Spleen (tissue), 11 donors: Measurements from ENCODE around the gene TMEM26. TPM values are rescaled to one million over a fixed set of nuclear protein-coding genes. Genes with fewer than 3 reads are reported as not detected.

Source experiments
- DNase-seq: peaks from one replicate; pipeline ENCODE4 v3.0.0-alpha.2; 2020
- H3K27ac ChIP-seq, 8 donors: fragments of 200-600 bp; sonication (generic) in 7 of 8; 1 replicate in 4 of 8; 2 replicates in 4 of 8; pipeline versions ENCODE4 v1.5.0 to v1.8.0; 2016 to 2021; ENCODE audit warnings: inconsistent platforms in 4 of 8, mild to moderate bottlenecking in 4 of 8, moderate library complexity in 1 of 8
- H3K27me3 ChIP-seq, 7 donors: fragments of 200-600 bp; sonication (generic) in 6 of 7; replicated peaks in 1 of 7; 1 replicate in 4 of 7; 2 replicates in 3 of 7; pipeline versions ENCODE4 v1.5.0 to v1.8.0; 2016 to 2021; ENCODE audit warnings: inconsistent platforms in 3 of 7, mild to moderate bottlenecking in 1 of 7
- H3K36me3 ChIP-seq, 6 donors: fragments of 200-600 bp; sonication (generic) in 5 of 6; 1 replicate in 4 of 6; 2 replicates in 2 of 6; pipeline versions ENCODE4 v1.5.0 to v1.8.0; 2016 to 2021; ENCODE audit warnings: inconsistent platforms in 2 of 6
- H3K4me1 ChIP-seq, 6 donors: fragments of 200-600 bp; sonication (generic) in 5 of 6; 1 replicate in 3 of 6; 2 replicates in 3 of 6; pipeline versions ENCODE4 v1.5.0 to v1.8.0; 2016 to 2021; ENCODE audit warnings: inconsistent platforms in 3 of 6
- H3K4me3 ChIP-seq, 8 donors: fragments of 200-600 bp; sonication (generic) in 7 of 8; 1 replicate in 4 of 8; 2 replicates in 4 of 8; pipeline versions ENCODE4 v1.5.0 to v1.8.0; 2016 to 2021; ENCODE audit warnings: inconsistent platforms in 4 of 8, mild to moderate bottlenecking in 4 of 8, moderate library complexity in 2 of 8
- H3K9me3 ChIP-seq, 8 donors: fragments of 200-600 bp; sonication (generic) in 7 of 8; 1 replicate in 4 of 8; 2 replicates in 4 of 8; pipeline versions ENCODE4 v1.5.0 to v1.8.0; 2016 to 2021; ENCODE audit warnings: inconsistent platforms in 4 of 8
- POLR2A ChIP-seq, 3 donors: fragments of 450-650 bp; IDR thresholded peaks; one replicate each; pipeline ENCODE4 v1.5.1; 2017; ENCODE audit warnings: antibody characterized with exemption in 3 of 3, mild to moderate bottlenecking in 1 of 3
- POLR2AphosphoS5 ChIP-seq, 3 donors: sonication (generic); formaldehyde crosslinking; IDR thresholded peaks; one replicate each; pipeline ENCODE4 v1.5.1; 2017; ENCODE audit warnings: antibody characterized with exemption in 3 of 3
- WGBS, 5 donors: extraction: QIAGEN DNeasy Blood & Tissue Kit in 3 of 5; methylation state at CpG; one replicate each; pipeline versions ENCODE4 v1.1.5 to v1.1.7; 2013 to 2018; 5-methylcytosine and 5-hydroxymethylcytosine counted together
- intact Hi-C: fragments of 100-400 bp; cut with DNase I; formaldehyde crosslinking; loops from one replicate; pipeline ENCODE4 v1.15.0; 2023; ENCODE audit warnings: low total_unique reads
- polyA plus RNA-seq, 3 donors: library from polyadenylated mRNA; stranded (reverse); fragments of 200-250 nt; gene quantifications; one replicate each; pipeline ENCODE4 v1.2.1, GENCODE V29; 2013
- total RNA-seq, 7 donors: library from RNA; depleted of rRNA in 3 of 7; stranded (reverse); fragments of >200 nt in 3 of 7; fragmentation: NEBNext Ultra II Directional in 4 of 7; extraction: Animal tissue kit (Norgen Biotek cat#: 25700) in 4 of 7; gene quantifications; one replicate each; pipeline versions ENCODE4 v1.1.0 to v1.2.1, GENCODE V29; 2016 to 2021
- TF ChIP-seq, protein P1 (sequence below), 11 experiments: fragments of 200-600 bp in 7 of 11; fragments of 450-650 bp in 4 of 11; sonication (generic) in 4 of 11; IDR thresholded peaks in 8 of 11; conservative IDR thresholded peaks in 3 of 11; 1 replicate in 7 of 11; 2 replicates in 4 of 11; pipeline versions ENCODE4 v1.4.0 to v1.8.0; 2016 to 2021; ENCODE audit warnings: antibody characterized with exemption in 11 of 11, inconsistent platforms in 4 of 11, mild to moderate bottlenecking in 1 of 11
- donor health status: healthy with polysubstance abuse.
- donor health status: DM: no; HTN: no; CAD: no; lungs with moderate emphysema.
- donor health status: DM: no; HTN: no; CAD: no.
- donor health status: Bipolar disorder and iron deficiency.
- donor health status: healthy.
- donor health status: DM: no; HTN: no; CAD: no.
- donor health status: DM: yes; HTN: yes; CAD: no.

Gene TMEM26
- total and polyA plus RNA-seq, 10 donors: 1.0 to 30.9 (median 20.8) TPM

DNA sequence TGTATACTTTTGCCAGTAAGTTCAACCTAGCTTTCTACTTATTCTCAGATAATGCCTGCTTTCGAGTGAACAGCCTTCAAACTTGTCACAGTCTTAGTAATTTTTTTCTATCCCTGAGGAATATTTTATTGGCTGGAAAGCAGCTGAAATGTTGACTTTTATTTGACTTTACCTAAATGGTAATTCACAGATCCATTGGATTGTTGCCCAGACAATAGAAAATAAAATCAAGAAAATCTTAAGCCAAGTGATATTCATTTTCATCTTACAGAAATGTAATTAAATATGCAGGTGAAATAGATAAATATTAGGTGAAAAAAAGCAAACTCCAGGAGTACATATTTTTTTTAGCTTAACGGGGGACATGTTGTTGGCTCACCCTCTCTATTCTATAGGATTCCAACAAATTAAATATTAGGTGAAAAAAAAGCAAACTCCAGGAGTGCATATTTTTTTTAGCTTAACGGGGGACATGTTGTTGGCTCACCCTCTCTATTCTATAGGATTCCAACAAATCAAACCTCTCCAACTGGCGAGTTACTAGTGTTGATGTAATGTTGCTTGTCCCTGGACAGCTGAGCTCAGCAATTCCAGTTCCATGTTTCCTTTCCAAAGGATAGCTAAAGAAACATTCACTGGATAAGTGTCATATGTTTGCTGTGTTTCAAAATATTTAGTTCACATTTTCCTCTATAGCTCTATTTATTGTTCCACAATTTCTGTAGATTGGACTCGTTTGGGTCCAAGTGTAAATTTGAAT lies 4.2 kb downstream of the TMEM26 start:
- TF ChIP-seq POLR2A (IDR thresholded peaks at IDR 0.05) (no peak), POLR2AphosphoS5 (IDR thresholded peaks at IDR 0.05) (no peak)
- TF ChIP-seq, protein P1, sequence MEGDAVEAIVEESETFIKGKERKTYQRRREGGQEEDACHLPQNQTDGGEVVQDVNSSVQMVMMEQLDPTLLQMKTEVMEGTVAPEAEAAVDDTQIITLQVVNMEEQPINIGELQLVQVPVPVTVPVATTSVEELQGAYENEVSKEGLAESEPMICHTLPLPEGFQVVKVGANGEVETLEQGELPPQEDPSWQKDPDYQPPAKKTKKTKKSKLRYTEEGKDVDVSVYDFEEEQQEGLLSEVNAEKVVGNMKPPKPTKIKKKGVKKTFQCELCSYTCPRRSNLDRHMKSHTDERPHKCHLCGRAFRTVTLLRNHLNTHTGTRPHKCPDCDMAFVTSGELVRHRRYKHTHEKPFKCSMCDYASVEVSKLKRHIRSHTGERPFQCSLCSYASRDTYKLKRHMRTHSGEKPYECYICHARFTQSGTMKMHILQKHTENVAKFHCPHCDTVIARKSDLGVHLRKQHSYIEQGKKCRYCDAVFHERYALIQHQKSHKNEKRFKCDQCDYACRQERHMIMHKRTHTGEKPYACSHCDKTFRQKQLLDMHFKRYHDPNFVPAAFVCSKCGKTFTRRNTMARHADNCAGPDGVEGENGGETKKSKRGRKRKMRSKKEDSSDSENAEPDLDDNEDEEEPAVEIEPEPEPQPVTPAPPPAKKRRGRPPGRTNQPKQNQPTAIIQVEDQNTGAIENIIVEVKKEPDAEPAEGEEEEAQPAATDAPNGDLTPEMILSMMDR (IDR thresholded peaks at IDR 0.05 in 8 of 11, conservative IDR thresholded peaks at IDR 0.05 in 3 of 11): no peak
- WGBS, 5 donors: 73 to 90% (median 83%) methylated on average over 5 of the region's 5 CpGs
- no peak for DNase-seq

DNA sequence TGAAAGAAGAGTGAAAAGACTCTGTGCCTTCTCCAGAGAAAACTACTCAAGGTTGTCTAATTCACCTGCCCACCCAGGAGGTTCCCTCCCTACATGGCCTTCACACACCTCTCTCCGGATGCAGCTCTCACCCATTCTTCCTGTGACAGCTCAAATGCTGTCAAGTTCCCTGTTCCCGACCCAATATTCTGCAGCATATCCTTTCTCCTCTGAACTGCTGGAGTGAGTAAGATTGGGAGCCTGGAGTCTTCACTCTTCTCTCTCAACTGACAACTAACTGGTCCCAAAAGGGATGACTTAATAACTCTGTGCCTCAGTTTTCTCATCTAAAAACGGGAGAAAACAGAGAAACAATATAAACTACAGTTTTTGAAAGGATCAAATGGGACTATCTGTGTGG lies 5.1 kb downstream of the TMEM26 start:
- DNase-seq: no peak

More for the DNA sequence above, 4.2 kb downstream of the TMEM26 start:
- Histone ChIP-seq H3K4me3 (no peak overlapping the region), H3K9me3 (no peaks in the 10 kb centered on the region), H3K4me1 (peaks cover 0 to 33% (median 15%) of the 10 kb centered on the region in 6 donors), H3K27ac (peak overlapping the region in 2 of 8 donors; percentile 6 to 53), H3K27me3 (peaks cover 0 to 28% (median 7%) of the 10 kb centered on the region in 7 donors), H3K36me3 (no peaks in the 10 kb centered on the region)
- intact Hi-C loops: no loop called here

DNA sequence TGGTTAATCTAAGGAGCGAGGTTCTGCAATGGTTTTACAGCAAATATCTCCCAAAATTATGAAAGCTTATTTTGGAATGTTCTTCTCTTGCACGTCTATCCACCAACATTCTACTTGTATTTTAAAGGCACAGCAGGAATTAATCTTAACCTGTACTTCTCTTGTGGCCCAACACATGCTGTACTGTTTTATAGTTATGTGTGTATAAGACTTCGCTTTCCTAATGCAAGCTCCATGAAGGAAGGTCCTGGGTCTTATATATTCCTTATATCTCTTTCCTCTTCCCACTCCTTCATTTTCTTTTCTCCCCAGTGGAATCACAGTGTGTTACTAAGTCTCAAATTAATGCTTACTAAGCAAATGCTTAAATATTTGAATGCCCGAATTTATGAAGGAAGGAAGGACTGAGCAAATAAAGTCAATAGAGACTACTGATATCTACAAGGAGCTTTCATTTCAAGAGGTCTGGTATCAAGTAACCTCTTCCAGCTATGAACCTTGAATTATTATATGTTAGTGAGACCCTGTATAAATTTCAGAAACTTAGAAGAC lies 14.0 kb downstream of the TMEM26 start:
- WGBS, 5 donors: 57 to 70% (median 68%) methylated on average over 4 of the region's 4 CpGs
- H3K36me3 ChIP-seq: no peaks in the 10 kb centered on the region
- H3K27ac ChIP-seq: peak overlapping the region in 7 of 8 donors; percentile 1 to 68 (median 40)
- no peaks in the 10 kb centered on the region for H3K27me3 ChIP-seq
- H3K9me3 ChIP-seq: no peaks in the 10 kb centered on the region
- no peak for TF ChIP-seq POLR2A (IDR thresholded peaks at IDR 0.05)
- peaks cover 0 to 18% (median 10%) of the 10 kb centered on the region in 6 donors for H3K4me1 ChIP-seq
- intact Hi-C loops: no loop called here
- no peak overlapping the region for H3K4me3 ChIP-seq
- DNase-seq: no peak

More for the DNA sequence above, 5.1 kb downstream of the TMEM26 start:
- 61 to 86% (median 74%) methylated on average over 3 of the region's 3 CpGs for WGBS, 5 donors
- Histone ChIP-seq H3K9me3 (no peaks in the 10 kb centered on the region), H3K27me3 (peaks cover 0 to 21% (median 7%) of the 10 kb centered on the region in 7 donors), H3K27ac (peak overlapping the region in 4 of 8 donors; percentile 11 to 53 (median 31)), H3K4me1 (peaks cover 0 to 24% (median 11%) of the 10 kb centered on the region in 6 donors), H3K4me3 (no peak overlapping the region), H3K36me3 (no peaks in the 10 kb centered on the region)
- intact Hi-C loops: no loop called here
- TF ChIP-seq, protein P1 (IDR thresholded peaks at IDR 0.05 in 8 of 11, conservative IDR thresholded peaks at IDR 0.05 in 3 of 11): no peak
- TF ChIP-seq POLR2A (IDR thresholded peaks at IDR 0.05) (no peak), POLR2AphosphoS5 (IDR thresholded peaks at IDR 0.05) (no peak)

DNA sequence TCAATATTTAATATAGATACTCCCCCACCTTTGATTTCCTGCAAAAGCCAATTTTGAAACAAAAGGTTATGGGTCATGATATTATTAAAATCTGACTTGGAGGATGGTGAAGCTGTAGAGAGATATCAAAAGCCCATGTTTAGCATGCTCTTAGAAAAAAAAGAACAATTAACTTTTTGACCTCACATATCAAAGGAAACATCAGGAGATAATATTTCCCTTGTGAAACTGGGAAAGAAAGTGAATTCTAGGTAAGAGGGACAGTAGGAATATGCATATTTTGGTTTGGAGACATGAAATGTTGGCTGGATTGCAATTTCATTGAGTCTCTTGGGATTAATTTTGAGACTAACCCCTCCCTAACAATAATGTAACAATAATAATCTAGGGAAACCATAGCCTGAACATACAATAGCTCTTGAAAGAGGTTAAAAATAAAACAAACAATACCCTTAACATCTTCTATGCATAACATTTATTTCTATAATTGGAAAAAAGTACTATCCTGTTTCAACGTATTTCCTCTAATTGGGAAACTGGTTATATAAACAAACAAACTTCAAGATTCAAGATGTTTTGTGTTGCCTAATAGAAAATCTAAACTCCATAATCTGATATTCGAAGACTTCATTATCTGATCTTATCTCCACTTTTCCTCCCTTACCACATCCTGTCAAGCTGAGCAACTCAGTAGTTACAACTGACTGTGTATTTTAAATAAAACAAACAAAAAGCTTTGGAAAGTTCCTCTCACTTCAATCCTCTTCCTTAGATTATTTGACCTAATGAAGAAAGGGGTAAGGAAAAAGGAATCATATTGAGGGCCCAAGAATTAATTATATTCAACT lies 14.8 kb downstream of the TMEM26 start:
- TF ChIP-seq POLR2AphosphoS5 (IDR thresholded peaks at IDR 0.05): no peak
- TF ChIP-seq, protein P1 (IDR thresholded peaks at IDR 0.05 in 8 of 11, conservative IDR thresholded peaks at IDR 0.05 in 3 of 11): no peak
- no peak for TF ChIP-seq POLR2A (IDR thresholded peaks at IDR 0.05)

More for the DNA sequence above, 14.8 kb downstream of the TMEM26 start:
- no peaks in the 10 kb centered on the region for H3K27me3 ChIP-seq
- no peak overlapping the region for H3K4me3 ChIP-seq
- H3K27ac ChIP-seq: peak overlapping the region in 7 of 8 donors; percentile 1 to 68 (median 40)
- DNase-seq: no peak
- no peaks in the 10 kb centered on the region for H3K36me3 ChIP-seq
- H3K4me1 ChIP-seq: peaks cover 0 to 18% (median 10%) of the 10 kb centered on the region in 6 donors
- no peaks in the 10 kb centered on the region for H3K9me3 ChIP-seq
- intact Hi-C loops: no loop called here
- WGBS, 5 donors: 6 to 11% (median 10%) methylated on average over 2 of the region's 2 CpGs
